ENCODE results near the gene HIVEP3.

Gene HIVEP3

DNA sequence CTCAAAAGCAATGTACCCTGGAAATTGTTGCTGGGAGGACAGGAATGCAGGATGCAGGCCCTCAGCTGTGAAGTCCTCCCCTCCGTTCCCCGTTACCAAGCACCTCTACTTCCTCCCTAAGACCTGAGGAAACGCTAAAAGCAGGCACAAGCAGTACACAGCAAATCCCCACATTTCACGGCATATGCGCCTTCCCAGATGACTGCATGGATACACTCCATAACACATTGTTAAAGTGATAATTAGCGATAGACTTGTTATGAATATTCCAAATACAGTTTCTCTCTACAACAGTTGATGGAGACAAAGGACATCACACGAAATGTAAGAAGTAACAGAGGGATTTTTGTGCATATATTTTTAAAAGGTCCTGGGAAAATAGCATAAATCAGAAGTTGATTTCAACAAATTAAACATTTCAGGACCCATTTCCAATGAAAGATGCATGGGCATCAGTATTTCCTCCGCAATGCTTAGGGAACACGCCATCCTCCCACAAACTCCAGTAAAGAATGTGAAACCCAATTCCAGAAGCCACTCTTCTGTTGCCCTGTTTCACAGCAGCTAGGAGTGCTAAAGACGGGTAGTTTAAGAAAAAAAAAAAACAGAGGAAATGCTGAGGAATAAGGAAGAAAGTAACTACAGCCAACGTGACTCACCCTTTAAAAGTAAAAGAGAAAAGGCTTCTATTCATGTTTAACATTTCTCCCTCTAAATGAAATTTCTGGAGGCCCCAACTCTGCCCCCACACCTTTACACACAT lies 75.5 kb downstream of the HIVEP3 start:
- H3K9me3 ChIP-seq (ENCODE audit: low read length): no peaks in the 10 kb centered on the region
- no peak overlapping the region for H3K4me3 ChIP-seq (ENCODE audit: low read length)
- no peak overlapping the region for H2AFZ ChIP-seq (ENCODE audit: low read depth, low read length)
- H3K4me1 ChIP-seq (ENCODE audit: insufficient read depth, low read length): peaks cover 14% of the 10 kb centered on the region
- no peaks in the 10 kb centered on the region for H3K27me3 ChIP-seq (ENCODE audit: insufficient read depth, low read length)
- no peaks in the 10 kb centered on the region for H3K36me3 ChIP-seq (ENCODE audit: insufficient read depth, low read length)

DNA sequence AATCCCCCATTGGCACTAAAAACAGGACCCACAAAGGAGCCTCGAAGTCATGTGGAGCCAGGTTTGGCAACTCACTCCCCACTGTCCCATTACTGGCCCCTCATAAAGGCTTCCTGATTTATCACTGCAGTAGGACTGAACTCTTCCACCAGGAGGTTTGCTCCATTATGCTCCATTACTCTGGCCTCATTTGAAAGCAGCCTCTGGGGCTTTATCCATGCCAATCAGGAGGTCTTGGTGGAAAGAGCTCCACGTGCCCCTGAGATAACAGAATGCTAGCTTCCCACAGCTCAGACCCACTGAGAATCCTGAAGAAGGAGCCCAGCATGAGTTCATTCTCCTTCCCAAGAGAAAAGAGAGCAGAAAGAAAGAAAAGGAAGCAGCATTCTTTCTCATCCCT lies 76.4 kb downstream of the HIVEP3 start:
- Histone ChIP-seq H3K36me3 (ENCODE audit: insufficient read depth, low read length) (no peaks in the 10 kb centered on the region), H3K4me1 (ENCODE audit: insufficient read depth, low read length) (peaks cover 14% of the 10 kb centered on the region)

DNA sequence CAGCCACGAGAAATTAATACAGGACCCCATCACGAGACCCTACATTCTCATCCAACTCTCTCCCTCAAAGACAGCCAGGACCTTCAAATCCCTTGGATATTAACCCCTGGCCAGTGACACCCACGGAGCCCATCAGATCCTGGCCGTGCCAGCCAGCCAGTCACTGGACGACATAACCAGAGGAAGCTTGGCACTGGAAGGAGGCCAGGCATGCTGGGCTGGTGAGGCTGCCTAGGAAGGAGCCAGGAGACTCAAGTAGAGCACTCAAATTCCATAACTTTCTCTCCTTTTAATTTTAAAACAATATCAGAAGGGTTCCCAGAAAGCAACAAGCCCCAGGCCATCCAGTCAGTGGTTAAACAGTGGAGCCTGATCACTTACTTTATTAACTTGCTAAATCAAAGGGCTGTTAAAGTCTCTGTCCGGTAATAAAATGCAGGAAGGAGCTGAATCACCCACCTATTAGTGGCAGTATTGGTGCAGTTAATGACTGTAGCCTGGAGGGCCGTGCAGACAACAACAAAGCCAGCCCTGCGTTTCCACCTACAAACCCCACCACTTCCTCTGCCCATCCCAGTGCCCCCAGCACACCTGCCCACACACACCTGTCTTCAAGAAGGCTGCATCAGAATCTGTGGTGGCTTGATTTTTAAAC lies 78.0 kb downstream of the HIVEP3 start:
- no peak overlapping the region for H3K4me3 ChIP-seq (ENCODE audit: low read length)
- H3K27me3 ChIP-seq (ENCODE audit: insufficient read depth, low read length): no peaks in the 10 kb centered on the region
- H3K36me3 ChIP-seq (ENCODE audit: insufficient read depth, low read length): no peaks in the 10 kb centered on the region
- H3K4me1 ChIP-seq (ENCODE audit: insufficient read depth, low read length): peaks cover 14% of the 10 kb centered on the region
- H3K9me3 ChIP-seq (ENCODE audit: low read length): no peaks in the 10 kb centered on the region
- H2AFZ ChIP-seq (ENCODE audit: low read depth, low read length): no peak overlapping the region

More for the DNA sequence above, 76.4 kb downstream of the HIVEP3 start:
- Histone ChIP-seq H3K9me3 (ENCODE audit: low read length) (no peaks in the 10 kb centered on the region), H3K4me3 (ENCODE audit: low read length) (no peak overlapping the region), H2AFZ (ENCODE audit: low read depth, low read length) (no peak overlapping the region), H3K27me3 (ENCODE audit: insufficient read depth, low read length) (no peaks in the 10 kb centered on the region)

DNA sequence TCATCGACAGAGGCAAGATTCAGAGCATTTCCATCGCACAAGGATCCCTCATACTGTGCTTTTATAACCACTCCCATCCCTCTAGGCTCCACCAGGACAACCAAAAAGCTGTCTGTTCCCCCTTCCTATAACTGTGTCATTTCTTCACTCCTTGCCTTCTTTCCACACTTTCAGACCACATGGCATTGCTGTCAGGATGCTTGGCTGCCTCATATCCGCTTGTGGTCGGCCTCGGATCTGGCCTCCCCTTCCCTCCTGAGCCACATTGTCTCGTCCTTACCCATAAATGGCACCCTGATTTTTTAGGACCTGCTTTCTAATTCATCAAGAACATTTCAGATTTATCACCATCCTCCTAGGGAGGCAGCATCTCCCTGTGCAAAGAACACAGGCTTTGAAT lies 80.5 kb downstream of the HIVEP3 start:
- Histone ChIP-seq H3K27me3 (ENCODE audit: insufficient read depth, low read length) (no peaks in the 10 kb centered on the region), H3K36me3 (ENCODE audit: insufficient read depth, low read length) (no peaks in the 10 kb centered on the region), H2AFZ (ENCODE audit: low read depth, low read length) (no peak overlapping the region), H3K4me3 (ENCODE audit: low read length) (no peak overlapping the region), H3K4me1 (ENCODE audit: insufficient read depth, low read length) (peaks cover 12% of the 10 kb centered on the region), H3K9me3 (ENCODE audit: low read length) (no peaks in the 10 kb centered on the region)

DNA sequence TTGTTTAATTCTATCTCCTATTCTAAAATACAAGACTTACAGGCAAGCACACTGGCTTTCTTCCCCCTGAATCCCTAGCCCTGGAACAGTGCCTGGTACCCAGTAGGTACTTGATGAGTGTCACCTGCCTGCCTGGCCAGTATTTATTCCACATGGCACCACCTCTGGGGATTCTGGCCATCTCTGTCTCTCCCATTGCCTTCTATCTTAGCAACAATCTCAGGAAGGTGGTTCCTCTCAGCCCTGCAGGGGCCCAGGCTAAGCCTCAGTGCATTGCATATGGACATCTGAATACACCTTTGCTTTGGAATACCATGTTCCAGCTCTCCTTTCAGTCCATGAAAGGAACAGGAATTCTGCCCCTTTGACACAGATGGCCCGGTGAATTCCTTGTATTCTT lies 81.0 kb downstream of the HIVEP3 start:
- H3K4me3 ChIP-seq (ENCODE audit: low read length): no peak overlapping the region
- H3K27me3 ChIP-seq (ENCODE audit: insufficient read depth, low read length): no peaks in the 10 kb centered on the region
- peaks cover 6% of the 10 kb centered on the region for H3K4me1 ChIP-seq (ENCODE audit: insufficient read depth, low read length)
- H3K36me3 ChIP-seq (ENCODE audit: insufficient read depth, low read length): no peaks in the 10 kb centered on the region
- H3K9me3 ChIP-seq (ENCODE audit: low read length): no peaks in the 10 kb centered on the region
- H2AFZ ChIP-seq (ENCODE audit: low read depth, low read length): no peak overlapping the region

DNA sequence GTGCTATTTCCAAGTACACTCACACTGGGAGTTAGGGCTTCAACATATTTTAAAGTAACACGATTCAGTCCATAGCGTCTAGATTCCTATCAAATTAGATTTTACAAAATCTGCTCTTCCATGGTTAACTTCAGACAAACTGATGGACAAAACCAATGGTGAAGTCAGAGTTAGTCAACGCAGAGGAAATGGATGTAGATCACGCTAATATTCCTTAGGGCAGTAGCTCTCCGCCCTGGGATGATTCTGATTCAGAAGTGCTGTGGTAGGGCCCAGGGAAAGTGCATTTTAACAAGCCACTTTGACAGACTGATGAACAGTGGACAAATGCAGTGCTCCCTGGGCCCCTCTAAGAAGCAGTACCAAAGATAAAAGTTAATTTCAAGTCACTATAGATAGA lies 83.2 kb downstream of the HIVEP3 start:
- no peak overlapping the region for H3K4me3 ChIP-seq (ENCODE audit: low read length)
- no peaks in the 10 kb centered on the region for H3K27me3 ChIP-seq (ENCODE audit: insufficient read depth, low read length)
- H3K9me3 ChIP-seq (ENCODE audit: low read length): no peaks in the 10 kb centered on the region
- H2AFZ ChIP-seq (ENCODE audit: low read depth, low read length): no peak overlapping the region
- H3K4me1 ChIP-seq (ENCODE audit: insufficient read depth, low read length): no peaks in the 10 kb centered on the region
- H3K36me3 ChIP-seq (ENCODE audit: insufficient read depth, low read length): no peaks in the 10 kb centered on the region

DNA sequence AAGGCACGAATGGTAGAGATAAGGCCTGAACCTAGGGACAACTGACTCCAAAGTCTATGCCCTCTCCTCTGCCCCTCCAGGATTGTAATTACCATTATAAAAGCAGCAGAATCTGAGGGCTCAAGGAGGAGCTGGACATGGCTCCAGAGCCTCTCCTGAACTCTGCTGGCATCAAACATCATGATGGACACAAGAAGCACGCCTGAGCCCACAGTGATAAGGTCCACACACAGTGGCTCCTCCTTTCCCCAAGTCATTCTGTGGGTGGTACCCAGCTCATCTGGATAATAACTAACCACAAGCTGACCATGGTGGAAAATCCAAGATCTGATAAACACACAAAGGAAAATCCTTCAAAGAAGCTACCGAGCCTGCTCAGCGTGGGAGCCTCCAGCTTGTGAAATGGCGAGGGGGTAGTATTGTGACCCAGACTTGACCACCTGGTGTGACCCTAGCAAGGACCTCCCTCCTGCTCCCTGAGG lies 85.2 kb downstream of the HIVEP3 start:
- H3K36me3 ChIP-seq (ENCODE audit: insufficient read depth, low read length): no peaks in the 10 kb centered on the region
- H2AFZ ChIP-seq (ENCODE audit: low read depth, low read length): no peak overlapping the region
- H3K4me3 ChIP-seq (ENCODE audit: low read length): no peak overlapping the region
- no peaks in the 10 kb centered on the region for H3K4me1 ChIP-seq (ENCODE audit: insufficient read depth, low read length)
- no peaks in the 10 kb centered on the region for H3K27me3 ChIP-seq (ENCODE audit: insufficient read depth, low read length)
- H3K9me3 ChIP-seq (ENCODE audit: low read length): no peaks in the 10 kb centered on the region

DNA sequence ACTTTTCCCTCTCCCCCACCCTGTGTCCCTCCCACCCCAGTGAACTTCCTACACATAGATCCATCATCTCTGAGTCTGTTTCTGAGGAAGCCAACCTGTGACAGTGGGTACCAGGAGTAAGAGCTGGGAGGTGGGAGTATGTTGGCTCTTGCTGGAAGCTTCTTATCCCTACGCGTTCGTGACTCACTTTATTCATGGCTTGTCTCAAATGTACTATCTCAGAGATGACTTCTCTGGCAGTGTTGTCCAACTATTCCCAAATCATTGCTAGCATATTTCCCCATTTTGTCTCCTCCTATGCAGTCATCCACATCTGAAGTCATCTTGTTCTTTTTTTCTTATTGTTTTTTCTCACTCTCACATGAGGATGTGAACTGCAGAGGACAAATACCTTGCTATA lies 88.0 kb downstream of the HIVEP3 start:
- H2AFZ ChIP-seq (ENCODE audit: low read depth, low read length): no peak overlapping the region
- no peaks in the 10 kb centered on the region for H3K36me3 ChIP-seq (ENCODE audit: insufficient read depth, low read length)
- H3K4me3 ChIP-seq (ENCODE audit: low read length): no peak overlapping the region
- H3K4me1 ChIP-seq (ENCODE audit: insufficient read depth, low read length): no peaks in the 10 kb centered on the region
- no peaks in the 10 kb centered on the region for H3K9me3 ChIP-seq (ENCODE audit: low read length)
- no peaks in the 10 kb centered on the region for H3K27me3 ChIP-seq (ENCODE audit: insufficient read depth, low read length)

DNA sequence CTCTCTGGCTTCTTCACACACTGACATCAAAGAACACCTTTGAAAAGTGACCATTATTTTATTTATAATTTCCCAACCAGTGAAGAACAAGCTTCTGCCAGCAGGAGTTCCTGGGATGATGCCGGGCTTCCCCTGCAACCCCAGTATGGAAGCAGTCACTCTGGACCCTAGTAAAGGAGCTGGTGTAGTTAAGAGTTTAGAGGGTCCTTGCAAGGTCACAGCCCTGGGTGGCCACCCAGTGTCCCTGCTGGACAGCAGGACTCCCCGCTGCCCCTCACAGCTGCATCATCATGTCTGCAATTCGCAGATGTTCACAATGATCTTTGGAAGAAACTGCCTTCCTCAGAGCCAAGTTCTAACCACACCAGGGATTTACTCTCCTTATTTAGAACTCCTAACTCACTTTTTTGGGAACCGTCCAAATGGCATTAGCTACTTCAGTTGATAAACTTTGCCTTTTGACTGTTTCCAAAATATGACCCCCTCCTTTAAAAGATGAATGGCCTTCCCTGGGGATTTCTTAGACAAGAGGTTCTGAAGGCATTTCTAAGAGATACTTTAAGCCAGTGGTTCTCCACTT lies 90.6 kb downstream of the HIVEP3 start:
- Histone ChIP-seq H3K4me1 (ENCODE audit: insufficient read depth, low read length) (peaks cover 12% of the 10 kb centered on the region), H3K27me3 (ENCODE audit: insufficient read depth, low read length) (no peaks in the 10 kb centered on the region), H3K4me3 (ENCODE audit: low read length) (no peak overlapping the region), H3K9me3 (ENCODE audit: low read length) (no peaks in the 10 kb centered on the region), H2AFZ (ENCODE audit: low read depth, low read length) (no peak overlapping the region), H3K36me3 (ENCODE audit: insufficient read depth, low read length) (no peaks in the 10 kb centered on the region)

DNA sequence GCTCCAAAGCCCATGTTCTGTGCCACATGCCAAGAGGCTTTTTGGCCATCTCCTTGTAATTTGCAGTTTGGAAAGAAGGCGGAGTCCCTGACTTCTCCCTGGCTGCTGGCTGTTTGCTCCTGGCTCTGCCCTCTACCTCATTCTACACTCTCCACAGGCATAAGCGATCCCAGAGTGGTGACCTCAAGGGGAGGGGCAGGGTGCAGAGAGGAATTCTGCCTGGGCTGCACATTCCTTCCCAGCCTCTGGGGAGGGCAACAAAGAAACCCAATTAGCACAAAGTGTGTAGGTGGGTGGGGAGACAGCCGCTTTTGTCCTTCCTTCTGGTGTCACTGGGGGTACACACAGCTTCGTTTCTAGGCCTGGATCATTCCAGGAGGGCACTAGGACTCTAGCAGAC lies 95.3 kb downstream of the HIVEP3 start:
- Histone ChIP-seq H3K36me3 (ENCODE audit: insufficient read depth, low read length) (no peaks in the 10 kb centered on the region), H3K4me1 (ENCODE audit: insufficient read depth, low read length) (peaks cover 14% of the 10 kb centered on the region), H3K9me3 (ENCODE audit: low read length) (no peaks in the 10 kb centered on the region), H2AFZ (ENCODE audit: low read depth, low read length) (peak overlapping the region; percentile 4), H3K4me3 (ENCODE audit: low read length) (no peak overlapping the region), H3K27me3 (ENCODE audit: insufficient read depth, low read length) (no peaks in the 10 kb centered on the region)

DNA sequence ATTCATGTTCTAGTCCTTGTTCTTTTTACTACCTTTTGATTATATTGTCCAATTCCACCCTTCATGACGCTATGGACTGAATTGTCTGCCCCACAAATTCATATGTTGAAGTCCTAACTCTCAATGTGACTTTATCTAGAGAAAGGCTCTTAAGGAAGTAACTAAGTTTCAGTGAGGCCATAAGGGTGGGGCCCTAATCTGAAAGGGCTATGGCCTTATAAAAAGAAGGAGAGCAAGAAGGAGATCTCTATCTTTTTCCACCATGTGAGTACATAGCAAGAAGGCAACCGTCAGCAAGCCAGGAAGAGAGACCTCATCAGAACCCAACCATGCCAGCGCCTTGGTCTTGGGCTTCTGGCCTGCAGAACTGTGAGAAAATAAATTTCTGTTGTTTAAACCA lies 95.9 kb downstream of the HIVEP3 start:
- no peak overlapping the region for H3K4me3 ChIP-seq (ENCODE audit: low read length)
- H3K4me1 ChIP-seq (ENCODE audit: insufficient read depth, low read length): peaks cover 14% of the 10 kb centered on the region
- no peaks in the 10 kb centered on the region for H3K36me3 ChIP-seq (ENCODE audit: insufficient read depth, low read length)
- H3K9me3 ChIP-seq (ENCODE audit: low read length): no peaks in the 10 kb centered on the region
- no peaks in the 10 kb centered on the region for H3K27me3 ChIP-seq (ENCODE audit: insufficient read depth, low read length)
- no peak overlapping the region for H2AFZ ChIP-seq (ENCODE audit: low read depth, low read length)

DNA sequence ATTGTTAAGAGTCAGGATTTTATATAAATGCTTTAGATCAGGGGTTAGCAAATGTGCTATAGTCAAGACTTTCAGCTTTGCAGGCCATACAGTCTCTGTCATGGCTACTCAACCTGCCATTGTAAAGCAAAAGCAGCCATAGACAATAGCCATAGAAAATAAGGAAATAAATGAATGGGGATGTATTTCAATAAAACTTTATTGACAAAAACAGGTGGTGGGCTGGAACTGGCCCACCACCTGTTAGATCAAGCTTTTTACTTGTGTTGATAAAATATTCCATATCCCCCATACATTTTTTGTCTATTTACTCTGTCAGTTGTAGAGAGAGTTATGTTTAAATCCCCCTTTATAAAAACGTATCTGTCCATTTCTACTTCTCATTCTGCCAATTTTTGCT lies 98.9 kb downstream of the HIVEP3 start:
- no peak overlapping the region for H2AFZ ChIP-seq (ENCODE audit: low read depth, low read length)
- no peaks in the 10 kb centered on the region for H3K36me3 ChIP-seq (ENCODE audit: insufficient read depth, low read length)
- H3K4me3 ChIP-seq (ENCODE audit: low read length): no peak overlapping the region
- peaks cover 14% of the 10 kb centered on the region for H3K4me1 ChIP-seq (ENCODE audit: insufficient read depth, low read length)
- H3K9me3 ChIP-seq (ENCODE audit: low read length): no peaks in the 10 kb centered on the region
- no peaks in the 10 kb centered on the region for H3K27me3 ChIP-seq (ENCODE audit: insufficient read depth, low read length)

DNA sequence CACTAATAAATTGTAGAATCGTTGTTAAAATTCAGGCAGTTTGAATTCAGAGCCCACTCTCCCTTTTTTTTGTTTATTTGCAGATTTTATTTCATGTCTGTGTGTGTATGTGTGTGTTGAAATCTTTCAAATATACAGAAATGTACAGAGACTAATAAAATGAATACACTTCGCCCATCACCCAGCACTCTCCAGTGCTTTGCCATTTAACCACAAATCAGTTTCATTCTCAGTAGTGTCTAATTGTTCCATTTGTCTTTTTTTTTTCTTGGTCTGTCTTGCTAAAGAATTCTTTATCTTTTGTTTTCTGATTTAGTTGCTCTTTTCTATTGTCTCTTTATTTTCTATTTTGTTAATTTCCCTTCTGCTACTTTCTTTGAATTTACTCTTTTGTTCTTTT lies 99.7 kb downstream of the HIVEP3 start:
- Histone ChIP-seq H3K27me3 (ENCODE audit: insufficient read depth, low read length) (no peaks in the 10 kb centered on the region), H3K4me3 (ENCODE audit: low read length) (no peak overlapping the region), H3K9me3 (ENCODE audit: low read length) (no peaks in the 10 kb centered on the region), H3K36me3 (ENCODE audit: insufficient read depth, low read length) (no peaks in the 10 kb centered on the region), H2AFZ (ENCODE audit: low read depth, low read length) (no peak overlapping the region), H3K4me1 (ENCODE audit: insufficient read depth, low read length) (peaks cover 13% of the 10 kb centered on the region)
